D721Med (cell line): Measurements from ENCODE around the gene MINDY4.

Experiments used
- DNase-seq: peaks from one replicate; pipeline ENCODE4 v3.0.0; 2011; ENCODE audit warnings: low spot score; ENCODE audit not compliant: insufficient read length
- FAIRE-seq: peaks from 2 replicates; lab custom pipeline; 2011; peaks lifted over from hg19 to GRCh38; lab: Jason Lieb, UNC
- CTCF ChIP-seq: IDR thresholded peaks from 2 replicates; pipeline ENCODE4 v1.5.1; 2012; ENCODE audit warnings: mild to moderate bottlenecking, control low read depth; ENCODE audit not compliant: insufficient read depth; ENCODE audit errors: missing control alignments

Gene MINDY4

DNA sequence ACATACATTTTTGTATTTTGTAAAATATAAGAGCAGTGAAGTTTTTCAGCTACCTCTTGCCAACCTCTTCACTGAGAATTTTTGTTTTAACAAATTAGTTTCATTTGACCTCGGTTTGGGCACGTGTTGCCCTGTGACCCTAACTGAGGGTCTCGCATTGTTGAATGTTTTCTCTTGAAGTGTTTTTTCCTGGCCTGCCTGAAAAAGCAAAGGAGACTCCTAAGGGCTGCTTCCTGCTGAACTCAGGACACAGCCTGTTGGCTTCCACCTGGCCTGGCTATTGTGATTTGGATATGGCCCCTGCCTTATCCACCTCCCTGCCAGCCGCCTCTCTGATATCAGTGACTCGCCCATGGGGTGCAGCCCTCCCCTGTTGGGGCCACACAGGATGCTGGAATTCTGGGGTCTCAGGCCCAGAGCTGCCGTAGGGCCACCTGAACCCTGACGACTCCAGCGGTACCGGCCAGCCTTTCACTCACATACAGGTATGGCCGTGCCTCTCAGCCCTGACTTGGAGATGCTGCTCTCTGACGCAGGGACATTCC lies 81.6 kb downstream of the MINDY4 start:
- TF ChIP-seq CTCF = no peak
- DNase-seq = no peak
- FAIRE-seq = no peak

- TF ChIP-seq CTCF = no peak
- FAIRE-seq (no peak), DNase-seq (peak; percentile 6)
Measured at GRCh38 chr7:30853576-30853975, 82.4 kb downstream of the MINDY4 start.

- DNase-seq = no peak
- no peak for TF ChIP-seq CTCF
- no peak for FAIRE-seq
Measured at GRCh38 chr7:30855936-30856335, 84.7 kb downstream of the MINDY4 start.

DNA sequence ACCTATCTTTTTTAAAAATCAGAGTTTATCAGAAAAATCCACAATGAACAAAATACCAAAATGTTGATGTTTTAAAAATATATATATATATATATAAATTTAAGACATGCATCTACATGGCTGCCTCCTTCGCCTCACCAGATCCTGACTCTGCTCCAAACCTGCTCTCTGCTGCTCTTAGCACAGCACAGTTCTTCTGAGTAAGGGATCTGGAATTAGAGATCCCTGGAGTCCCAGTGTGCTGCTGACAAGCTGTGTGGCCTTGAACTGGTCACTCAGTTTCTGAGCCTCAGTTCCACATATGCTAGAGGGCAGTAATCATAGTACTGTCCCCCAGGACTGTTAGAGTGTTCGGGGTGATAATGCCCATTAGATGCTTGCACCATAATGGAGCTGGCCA lies 87.4 kb downstream of the MINDY4 start:
- TF ChIP-seq CTCF = no peak
- no peak for FAIRE-seq

DNA sequence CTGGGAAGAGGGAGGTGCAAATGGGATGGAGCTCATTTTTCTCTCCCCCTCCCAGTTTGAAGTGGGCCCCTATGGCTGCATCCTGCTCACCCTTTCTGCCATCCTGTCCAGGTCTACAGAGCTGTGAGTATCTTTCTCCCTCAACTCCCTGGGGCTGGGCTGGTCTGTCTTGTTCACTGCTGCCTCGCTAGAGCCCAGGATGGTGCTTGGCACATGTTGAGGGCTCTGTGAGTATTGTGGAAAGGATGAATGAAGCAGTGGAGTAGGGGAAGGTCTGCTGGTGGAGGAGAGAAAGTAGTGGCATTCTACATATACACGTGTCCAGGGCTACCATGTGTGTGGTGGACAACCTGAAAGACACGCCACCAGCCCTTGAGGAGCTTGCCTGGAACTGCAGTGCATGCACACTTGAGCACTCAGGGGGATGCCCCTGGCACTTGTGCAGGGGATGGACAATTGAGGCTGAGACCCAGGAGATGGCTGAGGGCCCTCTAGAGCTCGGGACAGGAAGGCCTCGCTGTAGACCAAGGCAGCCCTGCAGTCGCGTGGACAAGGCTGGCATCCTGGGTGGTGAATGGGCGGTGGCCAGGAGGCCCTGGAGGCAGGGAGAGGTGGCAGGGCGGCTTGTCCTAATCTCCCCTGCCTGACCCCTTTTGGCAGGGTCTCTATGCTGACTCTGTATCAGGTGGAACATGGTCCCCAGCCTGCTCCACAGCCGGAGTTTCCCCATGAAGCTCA lies 88.2 kb downstream of the MINDY4 start:
- no peak for FAIRE-seq
- no peak for TF ChIP-seq CTCF
- DNase-seq = no peak

More for the DNA sequence above, 87.4 kb downstream of the MINDY4 start:
- no peak for DNase-seq

DNA sequence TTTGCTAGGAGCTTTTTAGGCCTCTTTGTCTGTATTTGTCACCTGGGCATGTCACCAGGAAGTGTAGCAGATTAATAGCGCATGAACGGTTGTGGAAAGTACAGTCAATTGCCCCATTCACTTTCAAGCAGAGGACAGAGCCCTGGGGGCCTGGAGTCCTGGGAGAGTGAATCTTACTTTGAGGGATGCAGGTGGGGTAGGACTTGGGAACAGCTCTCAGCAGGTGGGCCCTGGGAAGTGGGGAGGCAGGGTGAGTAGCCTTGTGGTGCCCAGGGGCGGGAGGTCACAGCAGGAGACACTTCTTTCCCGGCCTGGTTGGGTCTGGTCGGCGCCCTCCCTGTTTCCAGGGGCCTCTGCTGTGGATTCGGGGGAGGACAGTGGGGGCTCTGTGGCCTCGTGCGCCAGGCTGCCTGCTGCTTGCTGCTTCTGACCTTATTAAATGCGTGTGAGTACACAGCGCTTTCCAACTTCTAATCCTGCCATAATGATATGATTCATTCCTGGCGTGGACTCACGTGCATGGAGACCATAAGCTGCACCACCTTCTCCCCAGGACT lies 88.8 kb downstream of the MINDY4 start:
- TF ChIP-seq CTCF = no peak
- FAIRE-seq = no peak
- no peak for DNase-seq

DNA sequence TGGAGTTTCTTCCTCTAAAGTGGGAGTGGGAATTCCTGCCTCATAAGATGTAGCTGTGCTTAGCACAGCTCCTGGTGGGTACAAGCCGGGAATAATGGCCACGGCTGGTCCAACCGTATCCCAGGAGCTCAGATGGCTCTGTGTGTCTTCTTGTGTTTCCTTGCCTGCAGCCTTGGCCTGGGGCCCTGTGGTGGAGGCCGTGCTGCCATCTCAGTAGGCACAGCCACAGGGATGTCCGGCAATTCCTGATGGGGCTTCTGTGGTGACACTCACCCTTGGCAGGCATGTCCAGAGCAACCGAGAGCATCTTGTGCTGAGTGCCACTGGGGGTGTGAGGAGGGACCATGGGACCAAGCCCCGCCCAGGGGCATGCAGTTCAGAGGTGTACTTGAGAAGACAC lies 90.4 kb downstream of the MINDY4 start:
- no peak for FAIRE-seq
- TF ChIP-seq CTCF = no peak
- no peak for DNase-seq
